Measurements from ENCODE around the gene NUDT11.
"Not testable (repeated sequence)": the region's sequence is repeated elsewhere in the genome, so short reads cannot be mapped to it uniquely, and the experiment has no call there.

Gene NUDT11

DNA sequence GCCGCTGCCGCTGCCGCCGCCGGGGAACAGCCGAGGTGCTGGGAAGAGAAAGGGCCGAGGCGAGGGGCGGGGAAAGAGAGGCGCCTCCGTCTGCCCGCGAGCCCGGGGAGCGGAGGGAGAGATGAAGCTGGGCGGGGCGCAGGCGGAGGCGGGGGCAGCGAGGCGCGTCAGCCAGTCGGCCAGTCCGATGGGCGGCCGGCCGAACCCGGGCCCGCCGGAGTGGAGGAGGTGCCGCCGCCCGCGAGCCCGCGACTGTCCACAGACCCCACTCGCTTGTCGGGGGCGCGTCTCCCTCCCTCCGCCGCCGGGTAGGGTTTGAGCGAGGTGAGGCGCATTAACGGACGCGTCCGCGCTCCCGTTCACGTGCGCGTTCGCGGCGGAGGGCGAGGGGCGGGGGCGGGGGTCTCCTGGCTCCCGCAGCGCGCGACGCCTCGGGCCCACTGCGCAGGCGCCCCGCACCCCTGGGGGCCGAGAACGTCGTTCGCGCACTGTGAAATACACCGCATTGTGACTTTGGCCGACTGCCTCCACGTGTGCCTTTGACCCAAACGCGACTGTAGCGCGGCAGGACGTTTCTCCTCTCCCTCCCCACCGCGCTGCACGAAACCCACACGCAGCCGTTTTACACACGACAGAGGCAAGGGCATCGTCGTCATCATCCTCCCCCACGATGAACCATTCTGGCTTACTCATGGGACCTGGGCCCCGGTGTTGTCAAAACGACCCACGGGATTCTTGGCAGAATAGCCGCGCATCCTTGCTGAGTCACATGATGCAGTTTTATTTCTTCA, at the start of gene NUDT11:
TSS of gene NUDT11 (minus strand) at position 92 of the 791 bp plus-strand sequence. CDS start 148 bp downstream, outside the sequence.
- DNase-seq: peak; percentile 83

DNA sequence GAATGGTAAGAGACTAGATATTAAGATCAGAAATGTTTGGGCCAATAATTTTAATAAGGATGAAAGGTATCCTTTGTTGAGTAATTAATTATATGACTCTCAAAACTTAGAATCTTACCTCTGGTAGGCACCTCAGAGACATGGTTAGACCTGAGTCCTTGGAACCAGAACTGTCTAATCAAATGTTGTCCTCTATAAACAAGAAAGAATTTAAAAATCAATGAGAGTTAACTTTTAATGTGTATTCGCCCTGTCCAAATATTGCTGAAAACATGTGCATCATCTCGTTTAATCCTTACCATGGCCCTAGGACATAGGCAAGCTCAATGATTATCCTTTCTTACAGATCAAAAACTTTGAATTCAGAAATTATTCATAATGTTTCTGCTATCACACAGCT, 24.0 kb upstream of the NUDT11 start:
- DNase-seq: no peak

DNA sequence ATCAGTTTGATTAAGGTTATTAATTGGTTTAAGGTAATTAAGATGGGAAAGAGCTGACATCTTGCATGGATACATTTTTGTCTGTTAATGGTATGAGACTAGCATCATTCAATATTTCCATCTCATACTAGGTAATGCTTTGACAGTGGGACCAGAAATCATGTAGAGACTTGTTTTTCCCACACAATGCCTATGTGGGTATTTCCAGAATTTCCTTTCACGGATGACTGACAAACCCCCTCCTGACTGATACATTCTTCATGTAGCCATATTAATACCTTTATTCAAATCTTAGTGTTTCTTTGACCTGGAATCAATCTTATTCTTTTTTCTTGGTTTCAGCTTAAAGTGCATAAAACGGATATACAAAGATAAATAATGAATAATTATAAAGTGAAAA, 22.7 kb upstream of the NUDT11 start:
- not testable (repeated sequence) for DNase-seq

DNA sequence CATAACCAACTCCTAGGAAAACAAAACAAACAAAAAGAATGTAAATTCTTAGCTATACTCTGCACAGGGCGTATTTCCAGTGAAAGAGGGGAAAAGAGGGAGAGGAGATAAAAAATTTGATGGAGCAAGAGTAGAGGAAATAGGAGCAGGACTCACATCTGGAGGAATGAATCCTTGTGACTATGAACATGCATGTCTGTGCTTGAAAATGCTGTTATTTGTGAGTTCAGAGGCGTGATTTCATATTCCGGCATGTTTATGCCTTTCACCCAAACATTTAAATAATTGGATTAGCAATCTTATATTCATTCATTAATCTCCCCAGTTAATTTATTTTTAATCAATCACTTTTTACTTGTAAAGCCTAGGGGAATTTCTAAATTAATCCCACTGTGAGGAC, 11.2 kb upstream of the NUDT11 start:
- no peak for DNase-seq

DNA sequence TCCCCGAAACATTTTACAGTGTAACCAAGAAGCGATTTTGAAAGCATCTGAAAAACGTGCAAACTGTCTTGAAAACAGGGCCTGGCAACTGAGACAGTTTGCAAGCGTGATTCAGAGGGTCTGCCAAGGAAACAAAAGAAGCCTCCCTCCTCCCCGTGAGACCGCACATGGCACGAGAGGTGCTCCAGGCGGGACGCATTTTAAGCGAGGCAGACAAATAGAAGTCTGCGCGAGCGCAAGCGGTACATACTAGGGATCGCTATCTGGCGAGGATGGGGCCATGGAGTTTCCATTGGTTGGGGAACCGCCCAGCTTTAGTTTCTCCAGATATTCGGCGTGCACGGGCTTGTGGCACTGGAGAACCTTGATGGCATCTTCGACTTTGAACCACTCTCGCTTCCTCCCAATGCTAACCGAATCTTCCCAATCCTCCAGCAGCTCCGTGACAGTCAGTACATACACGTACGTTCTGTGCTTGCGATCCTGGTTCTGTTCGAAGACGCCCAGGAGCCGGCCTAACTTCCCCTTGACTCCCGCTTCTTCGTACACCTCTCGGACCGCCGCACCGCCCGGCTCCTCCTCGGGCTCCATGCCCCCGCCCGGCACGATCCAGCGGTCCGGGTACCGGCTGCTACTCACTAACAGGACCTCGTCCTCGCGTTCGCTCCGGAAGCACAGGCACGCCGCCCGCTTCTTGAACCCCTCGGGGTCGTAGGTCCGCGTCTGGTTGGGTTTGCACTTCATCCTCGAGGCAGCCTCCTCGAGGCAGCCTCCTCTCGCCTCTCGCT, 497 bp downstream of the NUDT11 start:
- DNase-seq: peak; percentile 33

DNA sequence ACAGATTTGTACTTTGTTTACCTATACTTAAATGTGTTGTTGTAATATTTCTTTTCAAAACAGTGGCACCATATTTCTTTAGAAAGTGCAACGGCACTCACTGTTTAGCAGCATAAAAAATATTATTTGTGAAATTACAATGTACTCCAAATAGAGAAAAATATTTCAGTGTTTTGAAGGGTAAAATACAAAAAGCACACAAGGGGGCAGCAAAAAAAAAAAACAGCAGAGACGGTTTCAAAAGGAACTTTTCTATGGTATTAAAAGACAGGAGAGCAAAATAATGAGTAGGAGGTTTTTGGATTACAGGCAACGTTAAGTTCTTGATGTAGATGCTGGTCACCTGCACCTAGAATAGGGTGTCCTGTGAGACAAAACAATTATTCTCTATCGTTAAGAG, 2.0 kb downstream of the NUDT11 start:
- DNase-seq: no peak

DNA sequence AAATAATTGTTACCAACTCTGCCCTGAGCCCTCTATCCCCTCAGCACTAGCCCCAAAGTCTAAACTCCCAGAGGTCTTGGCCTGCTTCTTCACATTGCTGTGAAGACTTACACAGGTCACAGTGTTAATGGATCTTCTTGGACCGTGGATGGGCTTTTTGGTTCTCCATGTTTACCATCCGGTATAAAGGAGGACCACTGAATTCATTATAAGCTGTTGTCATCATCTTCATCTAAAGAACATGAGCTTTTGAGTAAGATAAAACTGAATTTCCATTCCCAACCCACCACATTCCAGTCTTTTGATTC, 8.5 kb downstream of the NUDT11 start:
- DNase-seq: no peak

DNA sequence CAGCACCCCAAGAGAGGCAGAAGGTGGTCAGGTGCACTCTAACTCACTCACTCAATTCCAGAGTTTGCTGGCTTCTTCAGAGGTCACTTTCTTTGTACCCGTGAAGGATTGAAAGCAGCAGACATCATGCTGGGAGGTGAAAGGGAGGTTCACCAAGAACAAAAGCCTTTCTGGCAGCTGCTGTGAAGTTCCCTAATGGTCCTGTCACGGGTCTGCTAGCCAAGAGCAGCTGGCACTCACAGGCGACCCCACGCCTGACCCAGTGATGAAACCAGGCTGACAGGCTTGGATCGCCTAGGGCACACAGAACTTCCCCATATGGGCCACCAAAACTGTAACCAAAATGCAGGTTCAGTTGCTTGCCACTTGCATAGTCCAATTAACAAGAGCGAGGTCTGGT, 11.8 kb downstream of the NUDT11 start:
- DNase-seq: no peak

DNA sequence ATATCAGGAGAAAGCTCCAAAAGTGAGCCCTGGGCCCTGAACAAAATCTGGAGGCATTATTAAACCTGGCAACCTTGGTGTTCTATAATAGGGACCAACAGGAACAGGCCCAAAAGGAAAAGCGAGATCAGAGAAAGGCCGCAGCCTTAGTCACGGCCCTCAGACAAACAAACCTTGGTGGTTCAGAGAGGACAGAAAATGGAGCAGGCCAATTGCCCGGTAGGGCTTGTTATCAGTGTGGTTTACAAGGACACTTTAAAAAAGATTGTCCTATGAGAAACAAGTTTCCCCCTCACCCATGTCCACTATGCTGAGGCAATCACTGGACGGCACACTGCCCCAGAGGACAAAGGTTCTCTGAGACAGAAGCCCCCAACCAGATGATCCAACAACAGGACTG, 14.0 kb downstream of the NUDT11 start:
- DNase-seq: not testable (repeated sequence)

DNA sequence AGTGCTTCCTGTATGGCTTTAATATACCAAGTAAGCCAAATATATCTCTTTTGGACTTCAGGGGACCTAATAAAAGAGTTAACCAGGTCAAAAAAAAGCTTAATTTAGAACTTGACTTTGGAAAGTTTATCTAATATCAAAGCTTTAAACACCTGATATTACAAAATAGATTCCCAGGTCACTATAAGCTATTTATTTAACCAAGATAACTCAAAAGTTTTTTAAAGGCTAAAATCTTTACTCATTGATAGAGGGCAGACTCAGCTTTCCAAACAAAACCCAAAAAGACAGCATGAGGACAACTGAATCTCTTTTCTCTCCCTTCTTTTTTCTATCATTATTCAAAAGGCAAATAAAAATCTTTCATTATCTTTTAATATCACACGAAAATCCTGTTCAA, 19.5 kb downstream of the NUDT11 start:
- no peak for DNase-seq

DNA sequence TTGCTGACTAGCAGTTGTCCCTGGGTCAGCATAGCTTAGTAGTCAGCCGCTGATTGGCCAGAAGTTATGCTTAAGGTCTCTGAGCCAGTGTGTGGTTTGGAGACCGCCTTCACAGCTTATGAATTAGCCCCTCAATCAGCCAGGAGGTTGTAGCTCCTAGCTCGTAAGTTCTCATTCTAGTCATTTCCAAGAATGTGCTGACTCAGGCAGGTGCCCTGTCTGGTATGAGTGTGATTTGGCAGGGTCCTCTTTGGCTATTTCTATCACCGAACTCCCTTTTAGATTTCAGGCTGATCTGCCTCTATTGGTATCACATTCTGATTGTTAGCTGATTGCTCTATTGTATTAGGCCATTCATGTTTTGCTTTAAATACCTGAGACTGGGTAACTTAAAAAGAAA, 33.1 kb downstream of the NUDT11 start:
- no peak for DNase-seq

DNA sequence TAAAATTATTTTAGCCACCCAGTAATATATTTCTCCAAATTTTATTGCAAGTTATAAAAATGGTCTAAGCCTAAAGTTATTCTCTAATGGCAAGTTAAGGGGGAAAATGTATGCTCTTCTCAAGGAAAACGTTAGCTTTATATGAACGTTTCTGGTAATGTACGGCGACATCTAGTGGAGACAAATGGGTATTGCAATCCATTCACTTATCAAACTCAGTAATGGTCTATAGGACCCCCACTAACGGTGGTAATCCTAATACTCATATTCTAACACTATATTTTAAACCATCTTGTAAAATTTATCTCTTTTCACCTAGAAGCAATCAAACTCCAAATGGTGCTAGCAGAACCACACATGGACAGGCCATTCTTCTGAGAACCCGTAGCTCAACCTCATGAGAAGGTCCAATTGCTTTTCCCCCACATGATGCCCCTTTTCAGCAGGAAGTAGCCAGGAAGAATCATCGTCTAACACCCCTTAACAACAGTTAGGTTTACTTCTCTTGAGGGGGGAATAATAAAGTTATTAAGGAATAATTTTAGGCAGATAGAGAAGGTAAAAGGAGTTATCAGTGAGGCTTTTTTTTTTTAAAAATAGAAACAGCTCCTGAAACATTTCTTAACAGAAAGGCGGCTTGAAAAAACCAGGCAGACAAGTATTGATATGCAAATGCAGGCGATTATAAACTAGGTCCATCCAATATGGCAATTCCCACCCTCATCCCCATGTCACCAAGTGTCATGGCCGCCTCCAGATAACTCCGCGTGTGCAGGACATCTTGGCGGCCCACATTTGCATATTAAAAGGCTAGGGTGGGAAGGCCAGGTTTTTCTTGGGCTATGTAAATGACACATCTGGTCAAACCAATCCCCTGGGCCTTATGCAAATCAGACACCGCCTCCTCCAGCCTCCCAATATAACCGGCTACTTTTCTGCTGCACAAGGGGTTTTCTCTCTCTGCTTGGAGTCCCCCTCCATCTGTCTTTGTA, 35.0 kb downstream of the NUDT11 start:
- no peak for DNase-seq

DNA sequence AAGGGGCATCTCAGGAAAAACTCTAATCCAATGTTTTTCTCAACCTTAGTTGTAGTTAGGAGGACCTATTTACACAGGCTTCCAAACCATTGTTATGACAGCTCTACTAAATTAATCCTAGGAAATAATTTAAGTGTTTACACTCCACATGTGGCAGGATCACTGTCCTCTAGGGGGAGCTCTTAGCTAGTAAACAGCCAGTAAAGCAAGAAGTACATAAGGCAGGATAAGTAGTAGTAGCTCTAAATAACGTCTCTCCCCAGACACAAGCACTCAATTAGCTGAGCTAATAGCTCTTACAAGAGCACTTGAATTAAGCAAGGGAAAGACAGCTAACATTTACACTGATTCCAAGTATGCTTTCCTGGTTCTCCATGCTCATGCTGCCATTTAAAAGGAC, 37.3 kb downstream of the NUDT11 start:
- no peak for DNase-seq

DNA sequence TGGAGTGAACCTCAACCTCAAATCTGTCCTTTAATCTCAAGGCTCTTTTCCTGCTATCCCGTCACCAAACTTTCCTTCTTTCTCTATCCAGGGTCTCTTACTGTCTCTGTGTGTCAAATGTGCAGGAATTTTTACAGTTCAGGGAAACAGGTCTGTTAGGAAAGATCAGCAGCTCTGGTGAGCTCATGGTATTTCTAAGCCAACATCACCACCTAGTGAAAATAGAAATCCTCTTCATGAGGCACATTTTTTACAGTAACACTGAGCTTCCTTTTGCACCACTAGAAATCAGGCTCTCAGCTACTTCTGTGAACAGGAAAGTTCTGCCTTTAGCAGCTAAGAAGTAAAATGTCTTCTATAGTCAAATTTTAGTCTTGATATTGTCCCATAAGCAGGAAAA, 39.6 kb downstream of the NUDT11 start:
- DNase-seq: no peak

DNA sequence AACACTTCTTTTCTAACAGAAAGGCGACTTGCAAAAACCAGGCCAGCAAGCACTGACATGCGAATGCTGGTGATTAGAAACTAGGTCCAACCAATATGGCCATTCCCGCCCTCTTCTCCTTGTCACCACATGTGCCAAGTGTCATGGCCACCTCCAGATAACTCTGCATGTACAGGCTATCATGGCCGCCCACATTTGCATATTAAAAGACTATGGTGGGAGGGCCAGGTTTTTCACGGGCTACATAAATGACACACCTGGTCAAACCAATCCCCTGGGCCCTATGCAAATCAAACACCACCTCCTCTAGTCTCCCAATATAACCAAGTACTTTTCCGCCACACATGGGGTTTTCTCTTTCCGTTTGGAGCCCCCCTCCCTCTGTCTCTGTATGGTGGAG, 40.1 kb downstream of the NUDT11 start:
- no peak for DNase-seq

DNA sequence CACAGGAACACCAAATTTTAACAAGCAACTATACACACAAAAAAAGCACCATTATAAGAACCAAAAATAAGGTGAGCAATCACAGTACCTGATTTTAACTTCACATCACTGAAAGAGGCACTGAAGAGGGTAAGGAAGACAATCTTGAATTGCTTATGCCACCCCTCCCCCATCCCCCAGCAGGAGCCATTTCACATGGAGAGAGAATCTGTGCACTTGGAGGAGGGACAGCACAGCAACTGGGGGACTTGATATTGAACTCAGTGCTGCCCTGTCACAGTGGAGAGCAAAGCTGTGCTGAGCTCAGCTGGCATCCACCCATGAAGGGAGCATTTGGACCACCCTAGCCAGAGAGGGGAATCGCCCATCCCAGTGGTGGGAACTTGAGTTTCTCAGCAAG, 56.0 kb downstream of the NUDT11 start:
- DNase-seq: no peak

All from left hindlimb (tissue), 1 donor.